IMR-90 (cell line): Measurements from ENCODE around the gene RHOT2. TPM values are rescaled to one million over a fixed set of nuclear protein-coding genes. Genes with fewer than 3 reads are reported as not detected.

Source experiments
- ATAC-seq: fragments of 200-7000 bp; cut with Tn5 transposase; 2 replicates; pipeline ENCODE4 v1.9.1; 2020; ENCODE audit warnings: low read depth, mild to moderate bottlenecking, moderate library complexity
- BruUV-seq: library from RNA; stranded (reverse); fragments of 400-500 nt; replicated peaks from 2 replicates; lab custom pipeline; 2021; lab: Mats Ljungman, UMichigan
- CTCF ChIA-PET: fragments of 300-600 bp; formaldehyde crosslinking; extraction: SDS; loops from one replicate; lab custom pipeline; 2021; ENCODE audit warnings: antibody characterized with exemption; lab: Yijun Ruan, JAX
- POLR2A ChIA-PET: fragments of 300-600 bp; sonication (Branson Sonifier 250); formaldehyde crosslinking; loops from one replicate; lab custom pipeline; 2022; ENCODE audit warnings: antibody characterized with exemption; ENCODE audit not compliant: unreplicated experiment; lab: Charles Lee
- DNase-seq: peaks from one replicate; pipeline ENCODE4 v3.0.0; 2013
- H2AFZ ChIP-seq: replicated peaks from 2 replicates; pipeline ENCODE3; 2013; ENCODE audit warnings: low read length, mild to moderate bottlenecking; ENCODE audit not compliant: poor library complexity
- H2AK5ac ChIP-seq: 2 replicates; pipeline ENCODE4 v1.6.1; 2013; ENCODE audit warnings: low read depth, low read length, inconsistent platforms
- H2AK9ac ChIP-seq: replicated peaks from 2 replicates; pipeline ENCODE3; 2013; ENCODE audit warnings: mild to moderate bottlenecking, low read depth, low read length, moderate library complexity; ENCODE audit not compliant: poor library complexity
- H2BK120ac ChIP-seq: 2 replicates; pipeline ENCODE4 v1.6.1; 2013; ENCODE audit warnings: low read depth, low read length, inconsistent platforms
- H2BK15ac ChIP-seq: 3 replicates; pipeline ENCODE4 v1.6.1; 2013; ENCODE audit warnings: low read depth, low read length, inconsistent platforms
- H2BK20ac ChIP-seq: 2 replicates; pipeline ENCODE4 v1.6.1; 2013; ENCODE audit warnings: low read depth, mild to moderate bottlenecking, inconsistent platforms, low read length, moderate library complexity
- H2BK5ac ChIP-seq: 2 replicates; pipeline ENCODE4 v1.6.1; 2013; ENCODE audit warnings: mild to moderate bottlenecking, low read depth, low read length, inconsistent platforms; ENCODE audit not compliant: poor library complexity, severe bottlenecking
- H3K14ac ChIP-seq: replicated peaks from 2 replicates; pipeline ENCODE4 v1.6.1; 2013; ENCODE audit warnings: low read depth, low read length, inconsistent platforms
- H3K18ac ChIP-seq: 2 replicates; pipeline ENCODE4 v1.6.1; 2013; ENCODE audit warnings: low read depth, low read length, control low read depth
- H3K23ac ChIP-seq: 2 replicates; pipeline ENCODE4 v1.6.1; 2013; ENCODE audit warnings: low read depth, low read length, inconsistent platforms
- H3K27ac ChIP-seq: 2 replicates; pipeline ENCODE4 v1.5.1; 2013; ENCODE audit warnings: mild to moderate bottlenecking, control low read depth, low read length; ENCODE audit not compliant: insufficient read depth
- H3K27me3 ChIP-seq: 2 replicates; pipeline ENCODE4 v1.6.1; 2013; ENCODE audit warnings: low read length; ENCODE audit not compliant: control insufficient read depth, insufficient read depth
- H3K36me3 ChIP-seq: 2 replicates; pipeline ENCODE4 v1.6.1; 2013; ENCODE audit warnings: low read length, mixed read lengths; ENCODE audit not compliant: control insufficient read depth, insufficient read depth
- H3K4ac ChIP-seq: 2 replicates; pipeline ENCODE4 v1.6.1; 2013; ENCODE audit warnings: low read depth, low read length, inconsistent platforms
- H3K4me1 ChIP-seq: 2 replicates; pipeline ENCODE4 v1.6.1; 2013; ENCODE audit warnings: low read length, mixed read lengths; ENCODE audit not compliant: control insufficient read depth, insufficient read depth
- H3K4me2 ChIP-seq: 2 replicates; pipeline ENCODE4 v1.6.1; 2013; ENCODE audit warnings: low read depth, mild to moderate bottlenecking, control low read depth, low read length, moderate library complexity
- H3K4me3 ChIP-seq: 2 replicates; pipeline ENCODE4 v1.5.1; 2013; ENCODE audit warnings: low read depth, mild to moderate bottlenecking, control low read depth, low read length, moderate library complexity; ENCODE audit not compliant: insufficient read depth
- H3K56ac ChIP-seq: 2 replicates; pipeline ENCODE4 v1.6.1; 2013; ENCODE audit warnings: low read length, inconsistent platforms; ENCODE audit not compliant: insufficient read depth; ENCODE audit errors: extremely low read depth
- H3K79me1 ChIP-seq, 2 experiments: 2 replicates each; pipeline ENCODE4 v1.6.1; 2013; ENCODE audit warnings: low read length in 2 of 2, inconsistent platforms in 1 of 2, low read depth in 1 of 2
- H3K9ac ChIP-seq: 2 replicates; pipeline ENCODE4 v1.6.1; 2013; ENCODE audit warnings: low read depth, low read length, control low read depth
- H3K9me1 ChIP-seq: 2 replicates; pipeline ENCODE4 v1.6.1; 2013; ENCODE audit warnings: low read length, inconsistent platforms; ENCODE audit not compliant: insufficient read depth
- H3K9me3 ChIP-seq: 2 replicates; pipeline ENCODE4 v1.6.1; 2013; ENCODE audit warnings: low read length; ENCODE audit not compliant: control insufficient read depth, insufficient read depth
- H4K20me1 ChIP-seq: 2 replicates; pipeline ENCODE4 v1.6.1; 2013; ENCODE audit warnings: low read length, inconsistent platforms; ENCODE audit not compliant: insufficient read depth
- H4K5ac ChIP-seq: 2 replicates; pipeline ENCODE4 v1.6.1; 2013; ENCODE audit warnings: mild to moderate bottlenecking, low read depth, low read length, control low read depth
- H4K8ac ChIP-seq, 2 experiments: 2 replicates each; pipeline ENCODE4 v1.6.1; 2013; ENCODE audit warnings: low read depth in 2 of 2, low read length in 2 of 2, control low read depth in 1 of 2, inconsistent platforms in 1 of 2
- H4K91ac ChIP-seq: 2 replicates; pipeline ENCODE4 v1.6.1; 2013; ENCODE audit warnings: low read depth, low read length, inconsistent platforms; ENCODE audit not compliant: insufficient read depth
- BHLHE40 ChIP-seq: fragments of 150-350 bp; IDR thresholded peaks from 2 replicates; pipeline ENCODE4 v1.6.1; 2016; ENCODE audit warnings: mild to moderate bottlenecking, low read depth, low read length
- CEBPB ChIP-seq: IDR thresholded peaks from 2 replicates; pipeline ENCODE4 v1.6.1; 2012; ENCODE audit warnings: low read depth, low read length, improper control_type of control experiment
- CHD1 ChIP-seq: IDR thresholded peaks from 2 replicates; pipeline ENCODE4 v1.6.1; 2012; ENCODE audit warnings: low read depth, low read length, improper control_type of control experiment
- CTCF ChIP-seq: conservative IDR thresholded peaks from 2 replicates; pipeline ENCODE4 v1.5.1; 2012; ENCODE audit warnings: mild to moderate bottlenecking, low read depth, low read length, improper control_type of control experiment
- ELK1 ChIP-seq: fragments of 150-350 bp; IDR thresholded peaks from 2 replicates; pipeline ENCODE4 v1.6.1; 2016; ENCODE audit warnings: low read depth, mild to moderate bottlenecking, low read length, moderate library complexity, borderline replicate concordance
- FOS ChIP-seq: fragments of 150-350 bp; IDR thresholded peaks from 2 replicates; pipeline ENCODE4 v1.6.1; 2016; ENCODE audit warnings: low read depth, low read length
- MAFK ChIP-seq: IDR thresholded peaks from 2 replicates; pipeline ENCODE4 v1.6.1; 2012; ENCODE audit warnings: low read depth, low read length, improper control_type of control experiment
- MAZ ChIP-seq: IDR thresholded peaks from 2 replicates; pipeline ENCODE4 v1.6.1; 2012; ENCODE audit warnings: low read depth, mild to moderate bottlenecking, low read length, improper control_type of control experiment, moderate library complexity, borderline replicate concordance
- MXI1 ChIP-seq: IDR thresholded peaks from 2 replicates; pipeline ENCODE4 v1.6.1; 2012; ENCODE audit warnings: low read depth, mild to moderate bottlenecking, low read length, moderate library complexity, borderline replicate concordance
- NFE2L2 ChIP-seq: fragments of 150-350 bp; IDR thresholded peaks from 2 replicates; pipeline ENCODE4 v1.6.1; 2016; ENCODE audit warnings: low read depth, mild to moderate bottlenecking, low read length
- POLR2A ChIP-seq: IDR thresholded peaks from 2 replicates; pipeline ENCODE4 v1.6.1; 2012; ENCODE audit warnings: mild to moderate bottlenecking, low read depth, low read length
- RAD21 ChIP-seq: IDR thresholded peaks from 2 replicates; pipeline ENCODE4 v1.6.1; 2012; ENCODE audit warnings: low read length, improper control_type of control experiment
- RCOR1 ChIP-seq: IDR thresholded peaks from 2 replicates; pipeline ENCODE4 v1.6.1; 2012; ENCODE audit warnings: mild to moderate bottlenecking, low read length, improper control_type of control experiment; ENCODE audit not compliant: insufficient replicate concordance
- RFX5 ChIP-seq: IDR thresholded peaks from 2 replicates; pipeline ENCODE4 v1.8.0; 2012; ENCODE audit warnings: low read depth, mild to moderate bottlenecking, low read length, moderate library complexity
- SMC3 ChIP-seq: fragments of 150-350 bp; IDR thresholded peaks from 2 replicates; pipeline ENCODE4 v1.6.1; 2016; ENCODE audit warnings: low read depth, mild to moderate bottlenecking, antibody characterized with exemption, low read length, moderate library complexity
- USF2 ChIP-seq: fragments of 150-350 bp; IDR thresholded peaks from 2 replicates; pipeline ENCODE4 v1.6.1; 2017; ENCODE audit warnings: mild to moderate bottlenecking, antibody characterized with exemption, low read length, low read depth
- WGBS, 2 experiments: methylation state at CpG; one replicate each; pipeline versions ENCODE4 v1.1.5 to v1.1.7; 2013; ENCODE audit warnings: missing lambda C conversion rate in 2 of 2; ENCODE audit not compliant: insufficient read length in 1 of 2; ENCODE audit errors: extremely low coverage in 2 of 2; 5-methylcytosine and 5-hydroxymethylcytosine counted together
- dilution Hi-C: fragments of 300-500 bp; cut with HindIII; formaldehyde crosslinking; loops from one replicate; pipeline ENCODE4 v1.14.3; 2018; ENCODE audit warnings: low sequenced_read_pairs; ENCODE audit not compliant: unreplicated experiment
- in situ Hi-C: fragments of 300-500 bp; cut with MboI; formaldehyde crosslinking; loops from 3 replicates; pipeline ENCODE4 v1.14.3; 2019; ENCODE audit warnings: low sequenced_read_pairs, inconsistent platforms, mixed read lengths
- intact Hi-C: fragments of 100-400 bp; cut with micrococcal nuclease; formaldehyde crosslinking; loops from 2 replicates; pipeline ENCODE4 v1.10.0; 2022
- polyA plus RNA-seq, 3 experiments: library from polyadenylated mRNA; depleted of rRNA; stranded (reverse); fragments of >200 nt; gene quantifications; 2 replicates each; pipeline ENCODE4 v1.2.3, GENCODE V29; 2012; ENCODE audit warnings: low replicate concordance in 1 of 3
- total RNA-seq: library from RNA; depleted of rRNA; stranded (reverse); fragments of >200 nt; gene quantifications from 2 replicates; pipeline ENCODE4 v1.2.3, GENCODE V29; 2012

RHOT2 gene
- total and polyA plus RNA-seq, 2 of the 4 experiments (the other 2 are of a cell fraction), result 20.3 to 181 TPM

GRCh38 chr16:676565-676902 lies 8.6 kb downstream of the RHOT2 start:
- Histone ChIP-seq H2BK5ac (no peak overlapping the region), H3K4me3 (no peak overlapping the region), H3K79me1 (peaks cover 0 to 27% of the 10 kb centered on the region in 2 experiments; a peak in 2 of 4 replicates), H2AFZ (no peak overlapping the region), H3K9ac (no peak overlapping the region), H3K23ac (no peak overlapping the region), H3K9me3 (no peaks in the 10 kb centered on the region), H2BK20ac (no peak overlapping the region), H4K91ac (no peak overlapping the region), H3K36me3 (peaks cover 28% of the 10 kb centered on the region), H3K4ac (no peak overlapping the region), H4K8ac (no peak overlapping the region), H2BK15ac (no peak overlapping the region), H4K20me1 (peaks cover 29% of the 10 kb centered on the region), H3K14ac (no peak overlapping the region), H3K56ac (no peak overlapping the region), H2AK5ac (no peak overlapping the region), H3K9me1 (peaks cover 9% of the 10 kb centered on the region; the same call in 1 of the 2 replicates), H3K27ac (no peak overlapping the region), H3K4me1 (peaks cover 15% of the 10 kb centered on the region), H4K5ac (no peak overlapping the region), H2AK9ac (peak overlapping the region; percentile 78), H3K18ac (no peak overlapping the region), H3K4me2 (no peak overlapping the region), H2BK120ac (no peak overlapping the region), H3K27me3 (no peaks in the 10 kb centered on the region)
- dilution Hi-C loops, result no loop called here
- in situ Hi-C loops, result no loop called here
- POLR2A ChIA-PET, result no interaction called here
- no peak for TF ChIP-seq RCOR1
- TF ChIP-seq SMC3, result no peak
- TF ChIP-seq CEBPB, result no peak
- TF ChIP-seq FOS, result no peak
- no peak for TF ChIP-seq CHD1
- no peak for TF ChIP-seq MAZ
- TF ChIP-seq ELK1, result no peak
- no peak for TF ChIP-seq USF2
- no peak for TF ChIP-seq RFX5
- TF ChIP-seq MXI1, result no peak
- TF ChIP-seq BHLHE40, result no peak
- TF ChIP-seq CTCF, result no peak
- no peak for TF ChIP-seq RAD21
- TF ChIP-seq NFE2L2, result no peak
- TF ChIP-seq MAFK, result no peak
- TF ChIP-seq POLR2A, result no peak
- intact Hi-C loops, result no loop called here
- ATAC-seq (no peak), DNase-seq (no peak)
- no TSS peak for BruUV-seq
- WGBS, 2 experiments, result 91% methylated on average over 15 of the region's 21 CpGs; no CpG with 5 or more reads in 1 of the 2 experiments
- CTCF ChIA-PET, result no interaction called here
